Measurements from ENCODE around the gene ACVR1.

ACVR1 gene

DNA sequence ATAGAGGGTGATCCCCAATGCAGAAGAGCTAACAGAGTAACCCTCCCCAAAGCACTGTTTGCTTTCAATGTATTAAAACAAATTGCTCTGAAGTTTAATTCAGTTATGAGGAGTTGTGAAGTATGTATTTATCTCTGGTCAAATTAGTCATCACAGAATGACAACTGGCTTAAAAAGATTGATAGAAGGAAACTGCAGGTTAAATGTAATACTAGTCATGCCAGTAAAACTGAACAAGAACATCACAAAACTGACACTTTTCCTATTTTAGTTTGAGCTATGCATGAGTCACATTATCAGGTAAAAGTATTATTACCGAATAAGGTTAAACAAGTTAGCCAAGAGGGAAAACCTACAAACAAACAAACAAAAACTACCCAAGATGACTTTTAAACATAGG, 148.4 kb downstream of the ACVR1 start:
- no peak for ATAC-seq
- TF ChIP-seq ZFP3 (CRISPR knock-in tag; IDR thresholded peaks at IDR 0.05) (no peak), BACH2 (CRISPR knock-in tag; IDR thresholded peaks at IDR 0.05; ENCODE audit: borderline replicate concordance) (no peak), ARNTL (CRISPR knock-in tag; IDR thresholded peaks at IDR 0.05; ENCODE audit: borderline replicate concordance, low read depth) (no peak), ZNF8 (CRISPR knock-in tag; IDR thresholded peaks at IDR 0.05) (no peak), ZNF70 (CRISPR knock-in tag; IDR thresholded peaks at IDR 0.05) (no peak)
- TF ChIP-seq, protein P1, sequence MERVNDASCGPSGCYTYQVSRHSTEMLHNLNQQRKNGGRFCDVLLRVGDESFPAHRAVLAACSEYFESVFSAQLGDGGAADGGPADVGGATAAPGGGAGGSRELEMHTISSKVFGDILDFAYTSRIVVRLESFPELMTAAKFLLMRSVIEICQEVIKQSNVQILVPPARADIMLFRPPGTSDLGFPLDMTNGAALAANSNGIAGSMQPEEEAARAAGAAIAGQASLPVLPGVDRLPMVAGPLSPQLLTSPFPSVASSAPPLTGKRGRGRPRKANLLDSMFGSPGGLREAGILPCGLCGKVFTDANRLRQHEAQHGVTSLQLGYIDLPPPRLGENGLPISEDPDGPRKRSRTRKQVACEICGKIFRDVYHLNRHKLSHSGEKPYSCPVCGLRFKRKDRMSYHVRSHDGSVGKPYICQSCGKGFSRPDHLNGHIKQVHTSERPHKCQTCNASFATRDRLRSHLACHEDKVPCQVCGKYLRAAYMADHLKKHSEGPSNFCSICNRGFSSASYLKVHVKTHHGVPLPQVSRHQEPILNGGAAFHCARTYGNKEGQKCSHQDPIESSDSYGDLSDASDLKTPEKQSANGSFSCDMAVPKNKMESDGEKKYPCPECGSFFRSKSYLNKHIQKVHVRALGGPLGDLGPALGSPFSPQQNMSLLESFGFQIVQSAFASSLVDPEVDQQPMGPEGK (CRISPR knock-in tag; IDR thresholded peaks at IDR 0.05; ENCODE audit: borderline replicate concordance) = no peak

- TF ChIP-seq, protein P2, sequence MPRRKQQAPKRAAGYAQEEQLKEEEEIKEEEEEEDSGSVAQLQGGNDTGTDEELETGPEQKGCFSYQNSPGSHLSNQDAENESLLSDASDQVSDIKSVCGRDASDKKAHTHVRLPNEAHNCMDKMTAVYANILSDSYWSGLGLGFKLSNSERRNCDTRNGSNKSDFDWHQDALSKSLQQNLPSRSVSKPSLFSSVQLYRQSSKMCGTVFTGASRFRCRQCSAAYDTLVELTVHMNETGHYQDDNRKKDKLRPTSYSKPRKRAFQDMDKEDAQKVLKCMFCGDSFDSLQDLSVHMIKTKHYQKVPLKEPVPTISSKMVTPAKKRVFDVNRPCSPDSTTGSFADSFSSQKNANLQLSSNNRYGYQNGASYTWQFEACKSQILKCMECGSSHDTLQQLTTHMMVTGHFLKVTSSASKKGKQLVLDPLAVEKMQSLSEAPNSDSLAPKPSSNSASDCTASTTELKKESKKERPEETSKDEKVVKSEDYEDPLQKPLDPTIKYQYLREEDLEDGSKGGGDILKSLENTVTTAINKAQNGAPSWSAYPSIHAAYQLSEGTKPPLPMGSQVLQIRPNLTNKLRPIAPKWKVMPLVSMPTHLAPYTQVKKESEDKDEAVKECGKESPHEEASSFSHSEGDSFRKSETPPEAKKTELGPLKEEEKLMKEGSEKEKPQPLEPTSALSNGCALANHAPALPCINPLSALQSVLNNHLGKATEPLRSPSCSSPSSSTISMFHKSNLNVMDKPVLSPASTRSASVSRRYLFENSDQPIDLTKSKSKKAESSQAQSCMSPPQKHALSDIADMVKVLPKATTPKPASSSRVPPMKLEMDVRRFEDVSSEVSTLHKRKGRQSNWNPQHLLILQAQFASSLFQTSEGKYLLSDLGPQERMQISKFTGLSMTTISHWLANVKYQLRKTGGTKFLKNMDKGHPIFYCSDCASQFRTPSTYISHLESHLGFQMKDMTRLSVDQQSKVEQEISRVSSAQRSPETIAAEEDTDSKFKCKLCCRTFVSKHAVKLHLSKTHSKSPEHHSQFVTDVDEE (CRISPR knock-in tag; IDR thresholded peaks at IDR 0.05) = no peak
- no peak for TF ChIP-seq PPARA (CRISPR knock-in tag; IDR thresholded peaks at IDR 0.05; ENCODE audit: borderline replicate concordance)
- no peak for TF ChIP-seq BACH2 (CRISPR knock-in tag; IDR thresholded peaks at IDR 0.05; ENCODE audit: borderline replicate concordance)
- no peak for TF ChIP-seq ISL1 (CRISPR knock-in tag; IDR thresholded peaks at IDR 0.05)
These were observed 149.2 kb downstream of the ACVR1 start for GRCh38 chr2:157726946-157727345.

GRCh38 chr2:157725846-157726245, 150.3 kb downstream of the ACVR1 start:
- ATAC-seq = no peak
- TF ChIP-seq TOX (CRISPR knock-in tag; IDR thresholded peaks at IDR 0.05; ENCODE audit: borderline replicate concordance) = no peak
- TF ChIP-seq SNAI2 (CRISPR knock-in tag; IDR thresholded peaks at IDR 0.05) = no peak
- TF ChIP-seq CSRNP3 (CRISPR knock-in tag; IDR thresholded peaks at IDR 0.05) = no peak
- TF ChIP-seq, protein P1 (CRISPR knock-in tag; IDR thresholded peaks at IDR 0.05; ENCODE audit: borderline replicate concordance) = no peak
- TF ChIP-seq ZC3H10 (CRISPR knock-in tag; IDR thresholded peaks at IDR 0.05) = no peak
- TF ChIP-seq ZNF565 (CRISPR knock-in tag; conservative IDR thresholded peaks at IDR 0.05; ENCODE audit: low read depth) = no peak
- TF ChIP-seq CSDC2 (CRISPR knock-in tag; IDR thresholded peaks at IDR 0.05) = no peak
- TF ChIP-seq RARB (CRISPR knock-in tag; IDR thresholded peaks at IDR 0.05) = no peak
- TF ChIP-seq, protein P2 (CRISPR knock-in tag; IDR thresholded peaks at IDR 0.05) = no peak
- no peak for TF ChIP-seq ZFP3 (CRISPR knock-in tag; IDR thresholded peaks at IDR 0.05)

More at GRCh38 chr2:157726946-157727345, 149.2 kb downstream of the ACVR1 start:
- no peak for ATAC-seq

Data from SK-N-SH treated with all-trans-retinoic acid at 6 μM for 48 hours (cell line).